ENCODE results near the gene PNLDC1.
"Not testable (repeated sequence)": the region's sequence is repeated elsewhere in the genome, so short reads cannot be mapped to it uniquely, and the experiment has no call there.

The PNLDC1 gene

GRCh38 chr6:159788276-159788675, 11.8 kb upstream of the PNLDC1 start:
- DNase-seq = no peak

- DNase-seq = no peak
These were observed 11.2 kb upstream of the PNLDC1 start for GRCh38 chr6:159788753-159789376.

- DNase-seq = peak; percentile 87
These were observed 10.5 kb upstream of the PNLDC1 start, which contains the start of gene TCP1 for GRCh38 chr6:159789377-159790148. Gene TCP1 (minus strand): TSS chr6:159789602. CDS start chr6:159789468, 134 bp downstream.

DNA sequence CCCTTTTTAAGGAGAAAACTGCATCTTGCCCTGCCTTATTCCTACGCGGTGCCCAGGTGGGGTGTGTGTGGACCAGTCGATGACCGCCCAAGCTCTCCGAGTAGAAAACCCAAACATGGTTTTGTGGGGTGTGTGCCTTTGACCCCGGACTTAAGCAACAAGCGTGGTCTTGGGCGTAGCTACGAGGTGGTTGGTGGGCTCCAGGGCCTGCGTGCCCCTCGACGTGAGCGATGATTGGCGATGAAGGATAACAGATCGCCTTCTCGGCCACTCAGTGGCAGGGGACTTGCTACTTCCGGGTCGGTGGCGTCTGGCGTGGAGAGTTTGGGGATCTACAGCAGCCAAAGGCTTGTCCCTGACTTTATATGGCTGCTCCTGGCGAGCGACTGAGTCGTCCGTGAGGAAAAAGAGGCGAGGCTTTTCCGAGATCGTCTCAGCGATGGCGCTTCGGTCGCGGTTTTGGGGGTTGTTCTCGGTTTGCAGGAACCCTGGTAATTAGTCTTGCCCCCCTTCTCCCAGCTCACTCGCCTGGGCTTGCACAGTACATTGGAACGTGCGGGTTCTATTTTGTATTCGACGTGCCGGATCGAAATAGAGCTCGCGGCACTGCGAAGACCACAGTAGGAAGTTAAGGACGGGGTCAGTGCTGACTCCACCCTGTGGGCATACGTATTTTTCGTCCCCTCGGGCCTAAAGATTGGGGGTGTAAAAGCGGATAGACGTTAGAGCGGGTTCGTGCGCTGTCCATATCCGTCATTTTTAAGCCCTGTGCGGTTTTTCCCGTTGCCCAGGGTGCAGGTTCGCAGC, 9.7 kb upstream of the PNLDC1 start, which contains the start of gene MRPL18:
MRPL18 (plus strand) TSS at position 319 of the 807 bp plus-strand sequence; CDS start at position 440, 121 bp downstream.
- peak; percentile 19 for DNase-seq

- DNase-seq = no peak
These were observed 9.0 kb upstream of the PNLDC1 start for GRCh38 chr6:159790956-159791598.

DNA sequence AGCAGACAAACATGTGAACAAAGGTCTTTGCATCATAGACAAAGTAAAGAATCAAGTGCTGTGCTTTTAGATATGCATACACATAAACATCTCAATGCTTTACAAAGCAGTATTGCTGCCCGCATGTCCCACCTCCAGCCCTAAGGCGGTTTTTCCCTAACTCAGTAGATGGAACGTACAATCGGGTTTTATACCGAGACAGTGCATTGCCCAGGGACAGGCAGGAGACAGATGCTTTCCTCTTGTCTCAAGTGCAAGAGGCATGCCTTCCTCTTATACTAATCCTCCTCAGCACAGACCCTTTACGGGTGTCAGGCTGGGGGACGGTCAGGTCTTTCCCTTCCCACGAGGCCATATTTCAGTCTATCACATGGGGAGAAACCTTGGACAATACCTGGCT, 5.1 kb upstream of the PNLDC1 start:
- not testable (repeated sequence) for DNase-seq

DNA sequence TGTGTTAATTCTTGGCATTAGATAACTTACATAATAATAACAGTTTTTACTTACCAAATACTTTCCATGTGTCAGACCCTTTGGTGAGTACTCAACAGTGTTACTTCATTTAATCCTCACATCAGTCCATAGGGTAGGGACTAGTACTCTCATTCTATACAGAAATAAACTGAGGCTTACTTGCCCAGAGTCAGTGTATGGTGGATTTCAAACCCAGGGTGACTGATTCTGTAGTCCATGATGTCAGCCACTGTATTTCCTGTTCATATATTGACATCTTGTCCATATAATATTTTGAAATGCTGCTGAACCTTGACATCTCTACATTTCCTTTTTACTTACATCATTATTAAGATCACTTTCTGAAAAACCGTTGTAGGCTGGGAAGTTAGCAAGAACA, 2.5 kb upstream of the PNLDC1 start:
- no peak for DNase-seq

DNA sequence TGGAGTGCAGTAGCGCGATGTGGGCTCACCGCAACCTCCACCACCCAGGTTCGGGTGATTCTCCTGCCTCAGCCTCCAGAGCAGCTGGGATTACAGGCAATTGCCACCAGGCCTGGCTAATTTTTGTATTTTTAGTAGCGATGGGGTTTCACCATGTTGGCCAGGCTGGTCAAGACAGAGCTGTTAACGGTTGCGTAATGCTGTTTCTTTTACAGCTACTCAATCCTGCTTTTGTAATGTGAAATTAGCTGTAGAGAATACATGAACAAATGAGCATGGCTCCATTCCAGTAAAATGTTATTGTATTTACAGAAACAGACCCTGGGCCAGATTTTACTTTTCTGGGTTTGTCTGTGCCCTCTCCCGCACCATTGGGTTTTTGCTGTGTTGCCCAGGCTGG, 1.9 kb downstream of the PNLDC1 start:
- DNase-seq = no peak

- DNase-seq = no peak
These were observed 4.4 kb downstream of the PNLDC1 start for GRCh38 chr6:159804504-159804903.

- no peak for DNase-seq
These were observed 5.5 kb downstream of the PNLDC1 start for GRCh38 chr6:159805440-159806020.

DNA sequence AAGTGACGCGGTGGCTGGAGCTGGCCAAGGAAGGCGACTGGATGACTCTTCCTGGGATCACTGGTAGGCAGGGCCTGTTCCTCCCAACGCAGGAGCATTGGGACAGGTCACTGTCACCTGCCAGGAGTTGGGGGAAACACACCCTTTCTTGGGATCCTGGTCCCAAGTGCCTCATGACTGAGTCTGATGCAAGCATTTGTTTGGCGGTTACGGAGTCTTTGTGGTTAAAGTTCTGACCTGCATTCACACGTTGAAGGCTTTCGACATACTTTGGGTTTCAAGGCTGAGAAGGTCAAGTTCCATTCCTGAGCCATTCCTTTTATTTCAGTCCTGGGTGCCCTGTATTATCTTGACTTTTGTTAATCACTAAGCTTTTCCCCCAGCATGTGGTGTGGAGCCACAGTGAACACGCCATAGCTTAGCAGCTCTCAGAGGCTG, 6.0 kb downstream of the PNLDC1 start:
- no peak for DNase-seq

DNA sequence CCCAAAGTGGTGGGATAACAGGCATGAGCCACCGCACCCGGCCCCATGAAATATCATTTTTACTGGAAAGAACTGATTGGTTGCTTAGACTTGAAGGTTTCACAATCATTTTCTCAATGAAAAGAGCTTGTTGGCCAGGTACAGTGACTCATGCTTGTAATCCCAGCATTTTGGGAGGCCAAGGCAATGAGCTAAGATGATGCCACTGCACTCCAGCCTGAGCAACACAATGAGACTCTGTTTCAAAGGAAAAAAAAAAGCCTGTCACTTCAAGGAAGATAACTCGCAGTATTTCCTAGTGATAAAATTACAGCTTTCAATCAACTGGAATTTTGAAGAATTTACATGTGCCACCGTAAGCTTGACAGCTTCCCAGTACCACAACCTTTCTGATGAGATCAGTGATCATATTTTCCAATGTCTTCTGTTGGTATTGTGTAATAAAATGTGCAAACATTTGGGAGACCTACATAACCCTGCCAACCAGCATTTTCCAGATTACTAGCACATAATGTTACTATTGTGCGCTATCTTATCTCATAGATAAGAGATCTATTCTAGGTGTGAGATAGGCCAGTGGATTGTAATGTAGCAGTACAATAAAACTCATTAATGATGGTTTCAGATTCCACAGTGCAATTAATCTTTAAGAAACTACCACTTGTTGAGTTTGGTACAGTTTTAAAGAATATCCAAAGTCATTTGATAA, 7.2 kb downstream of the PNLDC1 start:
- no peak for DNase-seq

DNA sequence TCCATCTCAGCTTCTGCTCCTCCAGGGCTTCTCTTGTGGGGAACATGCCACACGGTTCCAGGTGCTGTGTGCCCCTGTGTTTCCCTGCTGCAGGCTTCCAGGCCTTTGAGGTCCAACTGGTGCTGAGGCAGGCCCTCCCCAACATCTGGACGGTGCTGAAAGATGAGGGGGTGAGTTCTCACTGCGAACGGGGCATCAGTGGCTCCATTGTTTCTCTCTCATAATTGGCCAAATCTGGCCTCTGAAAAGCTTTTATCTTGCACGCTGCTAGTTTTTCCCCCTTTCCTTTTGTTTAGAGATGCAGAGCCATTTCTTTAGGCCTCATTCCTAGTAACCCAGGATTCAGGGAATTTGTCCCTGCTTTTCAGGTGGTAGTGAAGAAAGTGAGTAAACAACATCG, 8.6 kb downstream of the PNLDC1 start:
- DNase-seq = no peak

GRCh38 chr6:159809149-159809548, 9.1 kb downstream of the PNLDC1 start:
- no peak for DNase-seq

- DNase-seq = no peak
These were observed 13.7 kb downstream of the PNLDC1 start for GRCh38 chr6:159813781-159814180.

DNA sequence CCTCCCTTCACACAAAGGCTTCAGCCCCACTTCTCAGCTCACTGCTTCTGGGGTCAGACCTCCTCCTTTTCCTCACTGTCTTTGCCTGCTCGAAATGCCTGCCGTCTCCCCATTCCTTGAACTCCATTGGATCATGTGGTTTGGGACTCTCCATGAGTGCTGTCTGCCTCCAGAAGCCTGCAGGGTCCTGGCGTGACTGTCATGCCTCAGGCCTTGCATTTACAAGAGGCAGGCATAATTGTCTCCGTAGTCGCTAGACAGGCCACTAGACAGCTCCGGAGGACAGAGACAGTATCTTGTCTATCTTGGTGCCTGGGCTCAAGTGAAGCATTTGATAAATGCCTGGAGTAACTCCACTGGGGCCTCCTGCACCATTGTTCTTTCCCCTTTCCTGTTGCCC, 15.3 kb downstream of the PNLDC1 start:
- no peak for DNase-seq

GRCh38 chr6:159816775-159817174, 16.7 kb downstream of the PNLDC1 start:
- DNase-seq = not testable (repeated sequence)

DNA sequence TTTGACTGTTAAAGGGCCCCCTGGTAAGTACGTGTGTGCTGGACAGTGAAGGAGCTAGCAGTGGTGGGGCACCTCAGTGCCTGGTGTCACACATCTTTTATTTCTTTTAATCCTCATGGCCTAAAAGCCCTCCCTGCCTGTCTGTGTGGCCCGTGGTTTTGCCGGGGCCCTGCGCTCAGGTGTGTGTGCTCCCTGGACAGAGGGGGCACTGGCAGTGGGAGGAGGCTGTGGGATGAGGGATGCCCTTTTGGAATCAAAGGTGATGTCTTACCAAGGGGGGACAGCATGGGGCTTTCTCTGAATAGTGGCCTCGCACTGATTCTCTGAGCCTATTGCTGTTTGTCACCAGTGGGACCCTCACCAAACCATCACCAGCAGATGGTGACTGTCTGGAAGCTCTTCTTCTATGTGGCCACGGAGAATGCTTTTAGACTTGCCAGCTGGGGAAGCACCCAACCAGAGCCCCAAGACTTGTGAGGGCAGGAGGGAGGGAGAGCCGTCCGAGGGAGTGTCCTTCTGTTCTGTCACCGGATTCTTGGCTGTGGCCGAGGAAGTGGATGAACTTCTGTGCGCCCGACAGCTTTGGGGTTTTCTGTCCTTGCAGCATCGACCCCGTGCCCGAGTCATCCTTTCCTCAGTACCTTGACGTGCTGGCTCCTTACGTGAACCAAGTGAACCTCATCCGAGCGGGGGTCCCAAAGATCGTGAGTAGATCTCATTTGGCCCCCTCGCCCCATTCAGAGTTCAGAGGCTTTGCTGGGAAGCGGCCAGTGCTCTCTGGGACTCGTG, 18.1 kb downstream of the PNLDC1 start:
- DNase-seq = no peak

DNA sequence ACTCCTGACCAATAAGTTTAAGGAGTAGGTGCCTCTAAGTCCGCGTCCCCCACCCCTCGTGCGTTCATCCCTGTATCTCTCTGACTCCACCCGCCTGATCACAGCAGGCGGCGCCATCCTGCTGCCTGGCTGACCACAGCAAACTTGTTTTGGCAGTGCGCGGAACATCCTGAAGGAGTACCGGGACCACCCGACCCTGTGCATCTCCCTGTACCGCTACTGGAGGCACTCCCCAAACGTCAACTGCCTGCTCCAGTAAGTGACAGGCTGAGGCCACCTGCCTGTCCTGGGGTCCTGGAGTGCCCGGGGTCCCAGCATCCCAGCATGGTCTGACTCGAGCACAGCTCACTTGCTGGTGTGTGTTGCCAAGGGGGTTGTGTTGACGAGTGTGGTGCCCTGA, 19.0 kb downstream of the PNLDC1 start:
- no peak for DNase-seq

DNA sequence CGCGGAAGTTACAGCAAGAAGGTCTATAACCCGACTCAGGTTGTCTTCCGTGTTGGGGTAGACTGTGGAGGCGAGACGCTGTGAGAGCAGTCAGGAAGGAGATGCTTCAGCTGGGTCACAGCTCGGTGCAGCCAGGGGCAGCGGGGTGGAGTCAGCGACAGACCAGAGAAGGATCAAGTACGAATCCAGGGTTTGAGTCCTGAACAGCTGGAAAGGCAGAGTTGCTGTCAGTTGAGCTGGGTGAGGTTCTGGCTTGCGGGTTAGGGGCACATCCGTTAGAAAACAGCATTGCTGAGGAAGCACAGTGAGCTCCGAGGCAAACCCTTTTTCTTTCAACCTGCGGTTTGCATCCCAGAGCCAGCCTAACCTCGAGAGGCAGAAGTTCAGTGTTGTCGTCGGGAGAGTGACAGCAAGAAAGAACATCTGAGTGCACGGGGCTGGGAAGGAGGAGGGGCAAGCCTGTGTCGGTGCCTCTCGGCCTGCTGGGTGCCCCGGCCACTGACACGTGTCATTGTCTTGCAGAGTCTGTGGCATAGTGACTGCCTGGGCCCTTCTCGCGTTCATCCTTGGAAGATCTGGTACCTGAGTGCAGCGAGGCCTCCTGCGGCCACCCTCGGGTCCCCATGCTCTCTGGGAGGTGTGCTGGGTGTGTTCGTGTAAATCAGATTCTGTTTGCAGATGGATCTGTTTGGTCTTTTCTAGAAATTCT, 20.0 kb downstream of the PNLDC1 start:
- no peak for DNase-seq

All from cortex of kidney (tissue), 1 donor.